ENCODE measurements around the gene PTPN21.

Gene PTPN21

GRCh38 chr14:88553886-88554456, 836 bp downstream of the PTPN21 start:
- peaks cover 52% of the 10 kb centered on the region for H3K27me3 ChIP-seq (replicated peaks; ENCODE audit: control insufficient read depth, insufficient read depth, low read length, poor library complexity, severe bottlenecking)
- H3K9me3 ChIP-seq (ENCODE audit: control insufficient read depth, low read length), result no peaks in the 10 kb centered on the region
- no peaks in the 10 kb centered on the region for H3K36me3 ChIP-seq (ENCODE audit: control insufficient read depth, insufficient read depth, low read length)
- DNase-seq, result no peak
- H3K4me3 ChIP-seq (ENCODE audit: insufficient read depth, low read depth, low read length, poor library complexity, severe bottlenecking), result peak overlapping the region; percentile 0
- peaks cover 20% of the 10 kb centered on the region for H3K4me1 ChIP-seq (ENCODE audit: control insufficient read depth, insufficient read depth, low read length, poor library complexity, severe bottlenecking)
- H3K27ac ChIP-seq (ENCODE audit: insufficient read depth, low read length, poor library complexity, severe bottlenecking), result no peak overlapping the region

- no peak overlapping the region for H3K27ac ChIP-seq (ENCODE audit: insufficient read depth, low read length, poor library complexity, severe bottlenecking)
- H3K4me3 ChIP-seq (ENCODE audit: insufficient read depth, low read depth, low read length, poor library complexity, severe bottlenecking), result no peak overlapping the region
- peaks cover 52% of the 10 kb centered on the region for H3K27me3 ChIP-seq (replicated peaks; ENCODE audit: control insufficient read depth, insufficient read depth, low read length, poor library complexity, severe bottlenecking)
- no peaks in the 10 kb centered on the region for H3K9me3 ChIP-seq (ENCODE audit: control insufficient read depth, low read length)
- no peaks in the 10 kb centered on the region for H3K36me3 ChIP-seq (ENCODE audit: control insufficient read depth, insufficient read depth, low read length)
- DNase-seq, result no peak
- H3K4me1 ChIP-seq (ENCODE audit: control insufficient read depth, insufficient read depth, low read length, poor library complexity, severe bottlenecking), result peaks cover 20% of the 10 kb centered on the region
Measured at GRCh38 chr14:88552876-88553275, 1.9 kb downstream of the PTPN21 start.

- no peaks in the 10 kb centered on the region for H3K36me3 ChIP-seq (ENCODE audit: control insufficient read depth, insufficient read depth, low read length)
- no peak for DNase-seq
- no peak overlapping the region for H3K27ac ChIP-seq (ENCODE audit: insufficient read depth, low read length, poor library complexity, severe bottlenecking)
- H3K9me3 ChIP-seq (ENCODE audit: control insufficient read depth, low read length), result no peaks in the 10 kb centered on the region
- H3K27me3 ChIP-seq (replicated peaks; ENCODE audit: control insufficient read depth, insufficient read depth, low read length, poor library complexity, severe bottlenecking), result peaks cover 49% of the 10 kb centered on the region
- peaks cover 16% of the 10 kb centered on the region for H3K4me1 ChIP-seq (ENCODE audit: control insufficient read depth, insufficient read depth, low read length, poor library complexity, severe bottlenecking)
- peak overlapping the region; percentile 48 for H3K4me3 ChIP-seq (ENCODE audit: insufficient read depth, low read depth, low read length, poor library complexity, severe bottlenecking)
Measured at GRCh38 chr14:88551980-88552431, 2.8 kb downstream of the PTPN21 start.

- H3K27ac ChIP-seq (ENCODE audit: insufficient read depth, low read length, poor library complexity, severe bottlenecking), result no peak overlapping the region
Measured at GRCh38 chr14:88551094-88551870, 3.5 kb downstream of the PTPN21 start.

GRCh38 chr14:88550078-88550477, 4.7 kb downstream of the PTPN21 start:
- H3K36me3 ChIP-seq (ENCODE audit: control insufficient read depth, insufficient read depth, low read length), result no peaks in the 10 kb centered on the region
- H3K9me3 ChIP-seq (ENCODE audit: control insufficient read depth, low read length), result no peaks in the 10 kb centered on the region
- no peak overlapping the region for H3K4me3 ChIP-seq (ENCODE audit: insufficient read depth, low read depth, low read length, poor library complexity, severe bottlenecking)
- H3K27ac ChIP-seq (ENCODE audit: insufficient read depth, low read length, poor library complexity, severe bottlenecking), result no peak overlapping the region
- H3K4me1 ChIP-seq (ENCODE audit: control insufficient read depth, insufficient read depth, low read length, poor library complexity, severe bottlenecking), result peaks cover 10% of the 10 kb centered on the region
- peaks cover 35% of the 10 kb centered on the region for H3K27me3 ChIP-seq (replicated peaks; ENCODE audit: control insufficient read depth, insufficient read depth, low read length, poor library complexity, severe bottlenecking)
- DNase-seq, result no peak

More at GRCh38 chr14:88551094-88551870, 3.5 kb downstream of the PTPN21 start:
- Histone ChIP-seq H3K27me3 (replicated peaks; ENCODE audit: control insufficient read depth, insufficient read depth, low read length, poor library complexity, severe bottlenecking) (peaks cover 46% of the 10 kb centered on the region), H3K4me3 (ENCODE audit: insufficient read depth, low read depth, low read length, poor library complexity, severe bottlenecking) (peak overlapping the region; percentile 48), H3K36me3 (ENCODE audit: control insufficient read depth, insufficient read depth, low read length) (no peaks in the 10 kb centered on the region), H3K4me1 (ENCODE audit: control insufficient read depth, insufficient read depth, low read length, poor library complexity, severe bottlenecking) (peaks cover 10% of the 10 kb centered on the region), H3K9me3 (ENCODE audit: control insufficient read depth, low read length) (no peaks in the 10 kb centered on the region)
- DNase-seq, result no peak

- DNase-seq, result no peak
- peaks cover 11% of the 10 kb centered on the region for H3K27me3 ChIP-seq (replicated peaks; ENCODE audit: control insufficient read depth, insufficient read depth, low read length, poor library complexity, severe bottlenecking)
- H3K36me3 ChIP-seq (ENCODE audit: control insufficient read depth, insufficient read depth, low read length), result no peaks in the 10 kb centered on the region
- H3K4me1 ChIP-seq (ENCODE audit: control insufficient read depth, insufficient read depth, low read length, poor library complexity, severe bottlenecking), result peaks cover 3% of the 10 kb centered on the region
- H3K4me3 ChIP-seq (ENCODE audit: insufficient read depth, low read depth, low read length, poor library complexity, severe bottlenecking), result no peak overlapping the region
- no peak overlapping the region for H3K27ac ChIP-seq (ENCODE audit: insufficient read depth, low read length, poor library complexity, severe bottlenecking)
- no peaks in the 10 kb centered on the region for H3K9me3 ChIP-seq (ENCODE audit: control insufficient read depth, low read length)
Measured at GRCh38 chr14:88547386-88547780, 7.4 kb downstream of the PTPN21 start.

- Histone ChIP-seq H3K27ac (ENCODE audit: insufficient read depth, low read length, poor library complexity, severe bottlenecking) (no peak overlapping the region), H3K27me3 (replicated peaks; ENCODE audit: control insufficient read depth, insufficient read depth, low read length, poor library complexity, severe bottlenecking) (peaks cover 5% of the 10 kb centered on the region), H3K9me3 (ENCODE audit: control insufficient read depth, low read length) (no peaks in the 10 kb centered on the region), H3K4me1 (ENCODE audit: control insufficient read depth, insufficient read depth, low read length, poor library complexity, severe bottlenecking) (peaks cover 3% of the 10 kb centered on the region), H3K36me3 (ENCODE audit: control insufficient read depth, insufficient read depth, low read length) (no peaks in the 10 kb centered on the region), H3K4me3 (ENCODE audit: insufficient read depth, low read depth, low read length, poor library complexity, severe bottlenecking) (no peak overlapping the region)
- DNase-seq, result no peak
Measured at GRCh38 chr14:88546621-88547385, 8.0 kb downstream of the PTPN21 start.

GRCh38 chr14:88545256-88545655, 9.6 kb downstream of the PTPN21 start:
- Histone ChIP-seq H3K27me3 (replicated peaks; ENCODE audit: control insufficient read depth, insufficient read depth, low read length, poor library complexity, severe bottlenecking) (no peaks in the 10 kb centered on the region), H3K36me3 (ENCODE audit: control insufficient read depth, insufficient read depth, low read length) (no peaks in the 10 kb centered on the region), H3K9me3 (ENCODE audit: control insufficient read depth, low read length) (no peaks in the 10 kb centered on the region), H3K4me3 (ENCODE audit: insufficient read depth, low read depth, low read length, poor library complexity, severe bottlenecking) (no peak overlapping the region), H3K4me1 (ENCODE audit: control insufficient read depth, insufficient read depth, low read length, poor library complexity, severe bottlenecking) (no peaks in the 10 kb centered on the region), H3K27ac (ENCODE audit: insufficient read depth, low read length, poor library complexity, severe bottlenecking) (no peak overlapping the region)
- no peak for DNase-seq

GRCh38 chr14:88542857-88543795, 11.7 kb downstream of the PTPN21 start:
- no peaks in the 10 kb centered on the region for H3K27me3 ChIP-seq (replicated peaks; ENCODE audit: control insufficient read depth, insufficient read depth, low read length, poor library complexity, severe bottlenecking)
- H3K9me3 ChIP-seq (ENCODE audit: control insufficient read depth, low read length), result no peaks in the 10 kb centered on the region
- H3K36me3 ChIP-seq (ENCODE audit: control insufficient read depth, insufficient read depth, low read length), result no peaks in the 10 kb centered on the region
- H3K27ac ChIP-seq (ENCODE audit: insufficient read depth, low read length, poor library complexity, severe bottlenecking), result no peak overlapping the region
- H3K4me1 ChIP-seq (ENCODE audit: control insufficient read depth, insufficient read depth, low read length, poor library complexity, severe bottlenecking), result no peaks in the 10 kb centered on the region
- no peak for DNase-seq
- no peak overlapping the region for H3K4me3 ChIP-seq (ENCODE audit: insufficient read depth, low read depth, low read length, poor library complexity, severe bottlenecking)
